Stimulated activated naive CD8-positive, alpha-beta T cell treated with anti-CD3 and anti-CD28 coated beads, Interleukin-15, Interleukin-2, amounts not matched to agents 100 ng/mL and 50 ng/mL, for 24 hours (primary cell): ENCODE measurements around the gene TAS2R20.
"Not testable (repeated sequence)": the region's sequence is repeated elsewhere in the genome, so short reads cannot be mapped to it uniquely, and the experiment has no call there.

Experiments
- H3K27ac Mint-ChIP-seq: one replicate; pipeline ENCODE4 v1.8.0; 2021; ENCODE audit warnings: mild to moderate bottlenecking, mixed read lengths
- H3K27me3 Mint-ChIP-seq: one replicate; pipeline ENCODE4 v1.8.0; 2021; ENCODE audit warnings: mixed read lengths
- H3K36me3 Mint-ChIP-seq: one replicate; pipeline ENCODE4 v1.8.0; 2021; ENCODE audit warnings: low read depth, mixed read lengths
- H3K4me1 Mint-ChIP-seq: one replicate; pipeline ENCODE4 v1.8.0; 2021; ENCODE audit warnings: low read depth, mixed read lengths
- H3K4me3 Mint-ChIP-seq: one replicate; pipeline ENCODE4 v1.8.0; 2021; ENCODE audit warnings: mild to moderate bottlenecking, mixed read lengths
- H3K9me3 Mint-ChIP-seq: one replicate; pipeline ENCODE4 v1.8.0; 2021; ENCODE audit warnings: mixed read lengths

Gene TAS2R20, protein sequence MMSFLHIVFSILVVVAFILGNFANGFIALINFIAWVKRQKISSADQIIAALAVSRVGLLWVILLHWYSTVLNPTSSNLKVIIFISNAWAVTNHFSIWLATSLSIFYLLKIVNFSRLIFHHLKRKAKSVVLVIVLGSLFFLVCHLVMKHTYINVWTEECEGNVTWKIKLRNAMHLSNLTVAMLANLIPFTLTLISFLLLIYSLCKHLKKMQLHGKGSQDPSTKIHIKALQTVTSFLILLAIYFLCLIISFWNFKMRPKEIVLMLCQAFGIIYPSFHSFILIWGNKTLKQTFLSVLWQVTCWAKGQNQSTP

DNA sequence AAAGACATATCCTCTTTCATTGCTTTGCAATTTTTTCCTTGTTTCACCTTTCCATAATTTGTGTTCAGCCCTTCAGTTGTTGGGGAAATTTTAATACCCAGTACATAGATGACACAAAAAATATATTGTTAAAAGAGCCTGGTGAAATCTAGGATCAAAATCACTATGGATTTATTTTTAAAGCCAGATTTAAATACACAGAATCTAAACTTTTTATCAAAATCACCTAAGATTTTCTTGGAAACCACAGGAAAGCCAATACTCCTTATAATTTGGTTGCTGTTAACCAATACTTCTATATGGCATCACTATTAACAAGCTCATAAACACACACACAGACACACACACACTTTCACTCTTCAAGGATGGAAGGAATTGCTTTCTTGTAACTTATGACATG lies at the start of gene TAS2R20:
TSS of gene TAS2R20 (minus strand) at position 101 of the 400 bp plus-strand sequence. CDS start 429 bp downstream, outside the sequence.
- no peaks in the 10 kb centered on the region for H3K27me3 Mint-ChIP-seq
- no peak within 1 kb of the TSS for H3K4me3 Mint-ChIP-seq
- H3K27ac Mint-ChIP-seq, result no peak within 1 kb of the TSS
- peaks cover 41% of the 10 kb centered on the region for H3K36me3 Mint-ChIP-seq
- no peaks in the 10 kb centered on the region for H3K4me1 Mint-ChIP-seq
- no peaks in the 10 kb centered on the region for H3K9me3 Mint-ChIP-seq

DNA sequence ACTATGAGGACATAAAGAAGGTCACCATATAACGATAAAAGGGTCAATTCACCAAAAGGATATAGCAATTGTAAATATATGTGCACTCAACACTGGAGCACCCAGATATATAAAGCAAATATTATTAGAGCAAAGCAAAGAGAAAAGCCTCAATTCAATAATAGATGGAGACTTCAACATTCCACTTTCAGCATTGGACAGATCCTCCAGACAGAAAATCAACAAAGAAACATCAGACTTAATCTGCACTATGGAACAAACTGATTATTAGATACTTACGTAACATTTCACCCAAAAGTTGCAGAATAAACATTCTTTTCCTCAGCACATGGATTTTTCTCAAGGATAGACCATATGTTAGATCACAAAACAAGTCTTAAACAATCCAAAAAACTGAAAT lies 43.3 kb upstream of the TAS2R20 start:
- not testable (repeated sequence) for H3K27me3 Mint-ChIP-seq, H3K4me1 Mint-ChIP-seq, H3K4me3 Mint-ChIP-seq, H3K27ac Mint-ChIP-seq, H3K9me3 Mint-ChIP-seq
- H3K36me3 Mint-ChIP-seq, result peaks cover 66% of the 10 kb centered on the region

DNA sequence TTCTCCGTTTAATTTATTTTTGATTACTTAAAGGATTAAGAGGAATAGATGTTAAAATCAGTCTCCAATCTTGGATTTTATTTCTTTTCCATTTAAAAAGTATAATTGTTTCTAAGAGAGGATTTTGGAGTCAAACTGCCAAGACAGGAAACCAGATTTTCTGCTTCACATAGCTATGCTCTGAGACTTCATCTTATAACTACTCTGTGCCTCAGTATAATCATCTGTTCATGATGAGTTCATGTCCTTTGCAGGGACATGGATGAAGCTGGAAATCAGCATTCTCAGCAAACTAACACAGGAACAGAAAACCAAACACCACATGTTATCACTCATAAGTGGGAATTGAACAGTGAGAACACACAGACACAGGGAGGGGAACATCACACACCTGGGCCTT lies 42.1 kb upstream of the TAS2R20 start:
- Mint-ChIP-seq H3K27ac (no peak overlapping the region), H3K36me3 (peaks cover 68% of the 10 kb centered on the region), H3K4me1 (peaks cover 5% of the 10 kb centered on the region), H3K4me3 (no peak overlapping the region), H3K27me3 (no peaks in the 10 kb centered on the region), H3K9me3 (no peaks in the 10 kb centered on the region)

DNA sequence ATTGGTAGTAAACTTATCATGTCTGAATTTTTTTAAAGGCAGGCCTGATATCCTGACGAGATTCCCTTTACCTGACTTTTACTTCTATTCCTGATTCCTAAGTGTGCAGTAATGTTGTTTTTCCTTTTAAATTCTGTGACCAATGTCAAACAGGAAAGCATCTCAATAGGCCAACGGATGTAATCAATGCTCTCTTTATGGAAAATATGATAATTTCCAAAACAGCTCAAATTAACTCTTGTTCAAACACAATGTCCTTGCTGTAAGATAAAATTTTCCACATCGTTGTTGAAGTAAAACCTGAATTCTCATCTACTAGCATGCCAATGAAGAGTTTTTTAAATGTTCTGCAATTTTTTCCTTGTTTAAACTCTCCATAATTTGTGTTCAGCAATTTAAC lies 41.1 kb upstream of the TAS2R20 start:
- Mint-ChIP-seq H3K9me3 (no peaks in the 10 kb centered on the region), H3K27ac (no peak overlapping the region), H3K27me3 (no peaks in the 10 kb centered on the region), H3K36me3 (peaks cover 61% of the 10 kb centered on the region), H3K4me1 (peaks cover 5% of the 10 kb centered on the region), H3K4me3 (no peak overlapping the region)

DNA sequence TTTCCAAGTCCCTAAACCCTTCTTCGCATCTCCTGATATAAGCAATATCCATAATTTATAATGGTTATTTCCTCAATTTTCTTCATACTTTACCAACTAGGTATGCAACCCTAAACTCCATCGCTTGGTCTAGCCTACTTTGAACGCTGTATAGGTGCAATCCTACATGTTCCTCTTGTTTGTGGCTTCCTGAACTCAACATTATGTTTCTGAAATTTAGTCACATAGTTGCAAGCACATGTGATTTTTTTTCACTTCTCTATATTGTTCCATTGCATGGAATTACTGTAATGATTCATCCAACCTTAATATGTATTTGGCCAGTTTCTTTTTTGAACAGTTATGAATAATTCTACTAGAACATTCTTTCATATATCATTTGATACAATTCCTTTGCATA lies 35.9 kb upstream of the TAS2R20 start:
- H3K27me3 Mint-ChIP-seq, H3K27ac Mint-ChIP-seq, H3K9me3 Mint-ChIP-seq, H3K4me1 Mint-ChIP-seq, H3K4me3 Mint-ChIP-seq: not testable (repeated sequence)
- peaks cover 47% of the 10 kb centered on the region for H3K36me3 Mint-ChIP-seq

DNA sequence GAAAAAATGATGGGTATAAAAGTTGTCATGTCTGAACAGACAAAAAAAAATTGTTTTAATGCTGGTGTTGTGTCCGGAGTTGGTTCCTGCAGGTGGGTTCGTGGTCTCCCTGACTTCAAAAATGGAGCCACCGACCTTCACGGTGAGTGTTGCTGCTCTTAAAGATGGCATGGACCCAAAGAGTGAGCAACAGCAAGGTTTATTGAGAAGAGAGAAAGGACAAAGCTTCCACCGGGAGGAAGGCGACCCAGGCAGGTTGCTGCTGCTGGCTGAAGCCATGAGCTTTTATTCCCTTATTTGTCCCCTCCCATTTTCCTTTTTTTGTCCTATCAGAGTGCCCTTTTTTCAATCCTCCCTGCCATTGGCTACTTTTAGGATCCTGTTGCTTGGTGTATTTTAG lies 33.2 kb upstream of the TAS2R20 start, which contains the start of gene TAS2R31:
TSS of gene TAS2R31 (minus strand) at position 101 of the 400 bp plus-strand sequence. CDS start at position 29, 72 bp downstream.
- Mint-ChIP-seq H3K36me3 (peaks cover 53% of the 10 kb centered on the region), H3K27ac (no peak within 1 kb of the TSS), H3K9me3 (no peaks in the 10 kb centered on the region), H3K27me3 (no peaks in the 10 kb centered on the region), H3K4me1 (peaks cover 7% of the 10 kb centered on the region), H3K4me3 (no peak within 1 kb of the TSS)

DNA sequence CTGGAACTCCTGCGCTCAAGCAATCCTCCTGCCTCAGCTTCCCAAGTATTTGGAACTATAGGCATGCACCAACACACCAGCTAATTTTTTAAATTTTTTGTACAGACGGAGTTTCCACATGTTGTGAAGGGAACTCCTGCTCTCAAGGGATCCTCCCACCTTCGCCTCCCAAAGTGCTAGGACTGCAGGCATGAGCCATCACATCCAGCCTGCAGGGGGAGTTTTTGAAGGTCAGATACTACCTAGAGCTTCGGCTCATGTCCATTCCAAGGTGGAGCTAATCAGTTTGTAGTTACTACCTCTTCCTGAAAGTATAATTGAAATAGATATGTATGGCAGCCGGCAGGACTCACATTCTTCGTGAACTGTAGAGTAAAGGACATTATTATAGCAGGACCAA lies 28.0 kb upstream of the TAS2R20 start:
- Mint-ChIP-seq H3K9me3 (peaks cover 8% of the 10 kb centered on the region), H3K27me3 (no peaks in the 10 kb centered on the region), H3K36me3 (peaks cover 56% of the 10 kb centered on the region), H3K27ac (no peak overlapping the region), H3K4me1 (peaks cover 7% of the 10 kb centered on the region), H3K4me3 (no peak overlapping the region)

DNA sequence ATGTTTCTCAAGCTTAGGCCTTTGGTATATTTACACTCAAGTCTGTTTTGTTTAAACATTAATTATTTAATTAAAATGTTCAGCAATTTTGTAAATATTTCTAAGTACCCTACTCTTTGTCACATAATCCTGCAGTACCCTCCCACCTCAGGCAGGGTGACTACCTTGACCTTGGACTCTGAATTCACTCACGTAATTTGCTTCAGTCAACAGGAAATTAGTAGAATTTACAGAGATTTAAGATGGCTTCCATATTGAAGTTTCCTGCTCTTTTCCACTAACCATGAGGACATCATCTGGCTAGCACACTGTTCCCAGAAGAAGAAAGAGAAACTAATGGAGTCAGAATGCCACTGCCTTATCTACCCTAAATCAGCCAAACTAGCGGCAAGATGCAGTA lies 25.3 kb upstream of the TAS2R20 start:
- peaks cover 42% of the 10 kb centered on the region for H3K36me3 Mint-ChIP-seq
- H3K4me3 Mint-ChIP-seq, result no peak overlapping the region
- H3K4me1 Mint-ChIP-seq, result peaks cover 7% of the 10 kb centered on the region
- no peaks in the 10 kb centered on the region for H3K27me3 Mint-ChIP-seq
- H3K9me3 Mint-ChIP-seq, result peaks cover 8% of the 10 kb centered on the region
- H3K27ac Mint-ChIP-seq, result no peak overlapping the region

DNA sequence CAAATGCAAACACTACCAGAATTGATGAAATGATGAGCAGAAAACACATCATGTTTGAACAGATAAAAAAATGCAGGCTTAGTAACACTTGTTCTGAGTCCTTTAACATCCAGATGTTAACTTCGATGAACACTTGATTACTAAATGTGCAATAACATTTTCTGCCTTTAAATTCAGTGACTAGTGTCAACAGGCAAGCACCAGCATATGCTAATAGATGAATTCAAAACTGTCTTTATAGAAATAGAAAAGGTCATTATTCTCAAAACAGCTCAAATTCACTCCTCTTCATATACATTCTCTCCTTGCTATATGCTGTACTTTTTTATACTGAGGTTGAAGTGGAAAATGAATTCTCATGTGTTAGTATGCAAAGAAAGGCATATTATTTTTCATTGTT lies 24.4 kb upstream of the TAS2R20 start, which contains the start of gene TAS2R19:
TSS of gene TAS2R19 (minus strand) at position 101 of the 400 bp plus-strand sequence. CDS start at position 52, 49 bp downstream.
- peaks cover 36% of the 10 kb centered on the region for H3K36me3 Mint-ChIP-seq
- no peaks in the 10 kb centered on the region for H3K27me3 Mint-ChIP-seq
- peaks cover 8% of the 10 kb centered on the region for H3K9me3 Mint-ChIP-seq
- no peak within 1 kb of the TSS for H3K27ac Mint-ChIP-seq
- H3K4me1 Mint-ChIP-seq, result peaks cover 7% of the 10 kb centered on the region
- H3K4me3 Mint-ChIP-seq, result no peak within 1 kb of the TSS

DNA sequence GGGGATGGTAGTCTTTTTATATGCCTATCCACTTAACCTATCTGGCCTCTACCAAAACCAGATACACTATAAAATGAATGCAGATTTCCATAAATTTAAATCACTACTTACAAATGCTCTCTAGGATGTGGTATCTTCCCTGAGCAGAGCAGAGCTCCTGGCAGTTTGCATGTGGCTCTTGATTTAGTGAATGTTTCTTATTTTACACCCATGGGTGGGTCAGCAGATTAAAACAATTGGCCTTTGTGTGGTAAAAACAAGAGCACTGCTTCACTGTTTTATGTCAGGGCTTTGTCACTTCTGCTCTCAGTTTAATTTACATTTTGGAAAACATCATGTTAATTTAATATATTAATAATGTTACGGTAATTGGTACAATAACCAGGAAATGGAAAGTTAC lies 18.8 kb upstream of the TAS2R20 start:
- Mint-ChIP-seq H3K4me1 (peaks cover 16% of the 10 kb centered on the region), H3K27me3 (no peaks in the 10 kb centered on the region), H3K4me3 (no peak overlapping the region), H3K36me3 (peaks cover 29% of the 10 kb centered on the region), H3K27ac (no peak overlapping the region), H3K9me3 (no peaks in the 10 kb centered on the region)

DNA sequence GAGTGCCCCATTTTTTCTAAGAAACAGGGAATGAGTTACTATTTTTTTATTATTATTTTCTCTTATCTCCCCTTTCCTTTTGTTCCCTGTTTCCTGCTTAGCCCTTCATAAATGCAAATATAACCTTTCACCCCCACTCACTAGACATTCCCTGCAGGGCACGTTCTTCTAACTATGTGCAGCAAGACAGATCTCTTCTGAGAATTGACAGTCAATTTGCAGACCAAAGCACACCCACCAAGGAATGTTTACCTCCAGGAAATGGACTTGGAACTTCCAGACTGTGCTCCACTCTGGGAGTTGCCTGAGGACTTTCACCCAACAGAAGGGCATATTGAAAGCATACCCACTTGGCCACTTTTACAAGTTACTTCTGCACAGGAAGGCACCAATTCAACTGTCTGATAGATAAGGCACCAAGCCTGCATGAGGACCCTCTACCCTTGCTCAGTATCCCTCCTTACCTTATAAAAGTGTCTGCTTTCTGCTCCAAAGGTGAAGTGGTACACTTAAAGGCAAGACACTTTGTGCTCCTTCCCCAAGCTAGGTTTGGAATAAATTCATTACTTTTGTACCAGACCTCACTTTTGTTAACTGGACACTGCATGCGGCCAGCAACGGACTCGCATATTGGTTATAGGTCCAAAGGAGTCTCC lies 17.8 kb upstream of the TAS2R20 start:
- Mint-ChIP-seq H3K27ac (no peak overlapping the region), H3K4me1 (peaks cover 11% of the 10 kb centered on the region), H3K4me3 (no peak overlapping the region), H3K9me3 (no peaks in the 10 kb centered on the region), H3K27me3 (no peaks in the 10 kb centered on the region), H3K36me3 (peaks cover 24% of the 10 kb centered on the region)

DNA sequence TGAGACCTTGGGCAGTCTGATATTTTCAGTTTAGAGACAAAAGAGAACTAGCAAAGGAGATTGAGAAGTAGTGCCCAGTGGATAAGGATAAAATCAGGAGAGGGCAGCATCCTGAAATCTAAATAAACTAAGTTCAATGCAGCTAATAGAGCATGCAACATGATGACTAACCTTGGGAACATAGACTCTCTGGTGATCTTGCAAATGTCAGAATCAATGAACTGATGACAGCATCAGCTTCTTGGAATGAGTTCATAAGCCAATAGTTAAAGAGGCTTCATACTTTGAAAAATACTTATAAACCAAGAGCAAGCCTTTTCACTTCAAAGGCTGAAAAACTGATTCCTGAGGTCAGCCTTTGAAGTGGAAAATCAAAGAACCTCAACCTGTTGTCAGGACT lies 16.1 kb upstream of the TAS2R20 start:
- H3K4me3 Mint-ChIP-seq, result no peak overlapping the region

DNA sequence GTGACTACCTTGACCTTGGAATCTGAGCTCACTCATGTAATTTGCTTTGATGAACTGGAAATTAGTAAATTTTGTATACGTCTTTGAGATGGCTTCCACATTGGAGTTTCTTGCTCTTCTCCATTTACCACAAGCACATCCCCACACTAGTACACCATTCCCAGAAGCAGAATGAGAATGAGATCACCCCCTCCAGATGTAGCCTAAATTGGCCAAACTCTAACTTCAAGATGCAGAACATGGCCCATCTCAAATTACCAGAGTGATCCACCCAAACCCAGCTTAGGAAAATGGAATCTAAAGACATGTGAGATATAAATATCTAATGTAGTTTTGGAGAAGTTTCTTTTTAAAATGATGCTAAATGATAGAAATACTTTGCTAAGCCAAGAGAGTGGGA lies 9.5 kb upstream of the TAS2R20 start:
- Mint-ChIP-seq H3K27ac (no peak overlapping the region), H3K36me3 (peaks cover 14% of the 10 kb centered on the region), H3K27me3 (no peaks in the 10 kb centered on the region), H3K4me1 (no peaks in the 10 kb centered on the region), H3K4me3 (no peak overlapping the region), H3K9me3 (no peaks in the 10 kb centered on the region)

More for the DNA sequence above, 16.1 kb upstream of the TAS2R20 start:
- Mint-ChIP-seq H3K4me1 (peaks cover 11% of the 10 kb centered on the region), H3K27me3 (no peaks in the 10 kb centered on the region), H3K27ac (no peak overlapping the region), H3K36me3 (peaks cover 29% of the 10 kb centered on the region), H3K9me3 (no peaks in the 10 kb centered on the region)

DNA sequence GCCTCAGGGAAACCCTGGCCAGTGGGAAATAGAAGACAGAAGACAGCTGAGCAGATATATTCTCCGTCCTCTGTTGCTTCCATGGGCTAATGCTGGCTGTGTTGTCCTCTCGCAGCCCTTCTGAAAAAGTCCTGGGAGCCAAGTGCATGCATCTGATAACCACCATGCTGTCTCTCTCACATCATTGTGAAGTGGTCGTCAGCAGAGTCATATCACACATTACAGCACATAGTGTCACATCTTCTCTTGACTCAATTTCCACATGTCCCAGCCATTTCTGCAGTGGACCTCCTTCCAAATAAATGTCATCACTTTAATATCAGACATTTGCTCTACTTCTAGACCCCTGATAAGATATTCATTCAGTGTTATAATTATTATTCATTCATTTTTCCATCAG lies 3.8 kb downstream of the TAS2R20 start:
- Mint-ChIP-seq H3K9me3 (peaks cover 12% of the 10 kb centered on the region), H3K4me1 (peaks cover 5% of the 10 kb centered on the region), H3K27ac (no peak overlapping the region), H3K36me3 (peaks cover 51% of the 10 kb centered on the region), H3K4me3 (no peak overlapping the region), H3K27me3 (no peaks in the 10 kb centered on the region)

DNA sequence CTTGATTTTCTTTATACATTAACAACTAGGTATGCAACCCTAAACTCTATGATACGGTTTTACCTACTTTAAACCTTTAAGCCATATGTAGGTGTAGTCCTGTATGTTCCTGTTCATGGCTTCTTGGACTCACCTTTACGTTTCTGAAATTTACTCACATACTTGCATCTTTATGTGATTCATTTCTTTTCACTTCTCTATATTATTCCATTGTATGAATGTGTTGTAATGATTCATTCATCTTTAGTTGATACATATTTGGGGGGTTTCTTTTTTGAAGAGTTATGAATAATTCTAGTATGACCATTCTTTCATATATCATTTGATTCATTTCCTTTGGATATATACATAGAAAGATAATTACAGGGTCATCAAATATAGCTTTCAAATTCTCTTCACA lies 9.0 kb downstream of the TAS2R20 start:
- H3K9me3 Mint-ChIP-seq, result peaks cover 12% of the 10 kb centered on the region
- peaks cover 13% of the 10 kb centered on the region for H3K4me1 Mint-ChIP-seq
- H3K27me3 Mint-ChIP-seq, result no peaks in the 10 kb centered on the region
- H3K27ac Mint-ChIP-seq, result no peak overlapping the region
- H3K36me3 Mint-ChIP-seq, result peaks cover 28% of the 10 kb centered on the region
- H3K4me3 Mint-ChIP-seq, result no peak overlapping the region
